Common myeloid progenitor, CD34-positive (primary cell): ENCODE results near the gene LOXL1.

Experiments used
- CTCF ChIA-PET: fragments of 350-600 bp; sonication (Branson Sonifier 250); formaldehyde crosslinking; loops from one replicate; lab custom pipeline; 2021; ENCODE audit warnings: antibody characterized with exemption; lab: Charles Lee
- POLR2A ChIA-PET: fragments of 350-600 bp; sonication (Branson Sonifier 250); formaldehyde crosslinking; loops from one replicate; lab custom pipeline; 2021; ENCODE audit warnings: antibody characterized with exemption; lab: Charles Lee
- DNase-seq, 3 donors: peaks; one replicate each; pipeline versions ENCODE4 v3.0.0 to v3.0.0-alpha.2; 2013
- H3K27ac ChIP-seq, 2 experiments: 1 replicate in 1 of 2; 2 replicates in 1 of 2; pipeline ENCODE4 v1.7.0; 2013; ENCODE audit warnings: inconsistent platforms in 2 of 2, low read length in 2 of 2, mild to moderate bottlenecking in 2 of 2, low read depth in 1 of 2, moderate library complexity in 1 of 2; ENCODE audit not compliant: severe bottlenecking in 2 of 2, insufficient read depth in 1 of 2, poor library complexity in 1 of 2
- H3K27me3 ChIP-seq, 5 experiments: replicated peaks in 2 of 5; 1 replicate in 3 of 5; 2 replicates in 2 of 5; pipeline versions ENCODE4 v1.6.1 to v1.7.0; 2013; ENCODE audit warnings: low read length in 4 of 5, mild to moderate bottlenecking in 2 of 5, moderate library complexity in 2 of 5, inconsistent platforms in 1 of 5; ENCODE audit not compliant: insufficient read depth in 5 of 5, control insufficient read depth in 4 of 5
- H3K36me3 ChIP-seq, 4 experiments: 1 replicate in 2 of 4; 2 replicates in 2 of 4; pipeline versions ENCODE4 v1.6.1 to v1.7.0; 2013; ENCODE audit warnings: low read length in 3 of 4, control low read depth in 1 of 4, mild to moderate bottlenecking in 1 of 4; ENCODE audit not compliant: control insufficient read depth in 4 of 4, insufficient read depth in 4 of 4
- H3K4me1 ChIP-seq, 4 experiments: 1 replicate in 3 of 4; 2 replicates in 1 of 4; pipeline versions ENCODE4 v1.6.1 to v1.7.1; 2013; ENCODE audit warnings: low read length in 3 of 4, mild to moderate bottlenecking in 3 of 4, control low read depth in 1 of 4, inconsistent platforms in 1 of 4, moderate library complexity in 1 of 4; ENCODE audit not compliant: control insufficient read depth in 4 of 4, insufficient read depth in 4 of 4; ENCODE audit errors: control extremely low read depth in 1 of 4
- H3K4me3 ChIP-seq, 7 experiments: 1 replicate in 4 of 7; 2 replicates in 3 of 7; pipeline versions ENCODE4 v1.5.1 to v1.7.0; 2013; ENCODE audit warnings: mild to moderate bottlenecking in 7 of 7, low read length in 6 of 7, moderate library complexity in 6 of 7, inconsistent platforms in 2 of 7, low read depth in 2 of 7, control low read depth in 1 of 7; ENCODE audit not compliant: insufficient read depth in 4 of 7, control insufficient read depth in 1 of 7; ENCODE audit errors: extremely low read depth in 1 of 7
- H3K9me3 ChIP-seq, 5 experiments: 1 replicate in 4 of 5; 2 replicates in 1 of 5; pipeline versions ENCODE4 v1.6.1 to v1.7.1; 2013; ENCODE audit warnings: low read length in 4 of 5, mild to moderate bottlenecking in 2 of 5, inconsistent platforms in 1 of 5, low read depth in 1 of 5, moderate library complexity in 1 of 5; ENCODE audit not compliant: control insufficient read depth in 4 of 5, insufficient read depth in 2 of 5; ENCODE audit errors: control extremely low read depth in 1 of 5
- WGBS: methylation state at CpG from one replicate; pipeline ENCODE4 v1.1.5; 2013; ENCODE audit not compliant: insufficient coverage; 5-methylcytosine and 5-hydroxymethylcytosine counted together

The LOXL1 gene

GRCh38 chr15:73932381-73933191, 6.3 kb downstream of the LOXL1 start:
- DNase-seq: peak in 1 of 3 donors; percentile 40
- 67% methylated on average over 6 of the region's 6 CpGs for WGBS
- Histone ChIP-seq H3K9me3 (no peaks in the 10 kb centered on the region), H3K4me3 (no peak overlapping the region), H3K27me3 (no peaks in the 10 kb centered on the region), H3K27ac (no peak overlapping the region), H3K36me3 (no peaks in the 10 kb centered on the region), H3K4me1 (peaks cover 0 to 74% (median 50%) of the 10 kb centered on the region in 4 experiments)
- ChIA-PET POLR2A (no interaction called here), CTCF (interaction anchor here (0.8 to 7.7 kb wide), 9 partner anchors 10 to 375 kb away, joined by 3 to 50 read pairs (median 6); no protein-coding TSS in a partner anchor)

GRCh38 chr15:73934281-73934680, 8.0 kb downstream of the LOXL1 start:
- DNase-seq: peak in 1 of 3 donors; percentile 51
- H3K27me3 ChIP-seq: no peaks in the 10 kb centered on the region
- H3K4me1 ChIP-seq: peaks cover 0 to 64% (median 41%) of the 10 kb centered on the region in 4 experiments
- ChIA-PET POLR2A (no interaction called here), CTCF (interaction anchor here (0.8 to 7.7 kb wide), 11 partner anchors 7 to 373 kb away, joined by 3 to 50 read pairs (median 8); partner anchors contain the start of gene LOXL1)
- no peak overlapping the region for H3K4me3 ChIP-seq
- 51% methylated on average over 5 of the region's 7 CpGs for WGBS
- no peaks in the 10 kb centered on the region for H3K36me3 ChIP-seq
- H3K9me3 ChIP-seq: no peaks in the 10 kb centered on the region
- no peak overlapping the region for H3K27ac ChIP-seq

DNA sequence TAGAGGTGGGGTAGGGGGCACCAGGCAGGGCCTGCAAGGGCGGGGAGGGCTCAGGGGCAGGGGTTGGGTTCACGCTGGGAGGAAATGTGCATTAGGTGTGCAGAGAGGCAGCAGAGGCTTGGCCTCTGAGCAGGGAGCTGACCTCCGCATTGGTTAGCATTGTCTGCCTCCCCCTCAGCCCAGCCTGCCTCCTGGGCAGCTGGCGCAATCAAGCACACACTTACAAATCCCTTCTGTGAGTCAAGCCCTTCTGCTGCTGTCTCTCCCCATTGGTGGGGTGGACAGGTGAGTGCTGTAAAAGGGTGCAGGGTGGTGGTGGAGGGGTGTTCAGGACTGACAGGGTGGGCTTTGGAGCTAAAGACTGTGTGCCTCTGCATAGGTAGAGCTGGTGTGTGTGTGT, 9.3 kb downstream of the LOXL1 start:
- Histone ChIP-seq H3K36me3 (no peaks in the 10 kb centered on the region), H3K9me3 (no peaks in the 10 kb centered on the region), H3K4me1 (peaks cover 0 to 64% (median 41%) of the 10 kb centered on the region in 4 experiments), H3K27ac (no peak overlapping the region), H3K4me3 (no peak overlapping the region), H3K27me3 (no peaks in the 10 kb centered on the region)
- DNase-seq: peak in 1 of 3 donors; percentile 16
- WGBS: no CpG with 5 or more reads among the region's 4 CpGs
- POLR2A ChIA-PET: no interaction called here
- CTCF ChIA-PET: interaction anchor here (0.7 to 7.7 kb wide), 11 partner anchors 9 to 62 kb away, joined by 3 to 50 read pairs (median 5); partner anchors contain the start of genes LOXL1 and TBC1D21

GRCh38 chr15:73936181-73936580, 9.9 kb downstream of the LOXL1 start:
- H3K27ac ChIP-seq: no peak overlapping the region
- 56% methylated on average over 5 of the region's 5 CpGs for WGBS
- H3K4me1 ChIP-seq: peaks cover 0 to 60% (median 40%) of the 10 kb centered on the region in 4 experiments
- no peaks in the 10 kb centered on the region for H3K36me3 ChIP-seq
- no peaks in the 10 kb centered on the region for H3K27me3 ChIP-seq
- ChIA-PET POLR2A (no interaction called here), CTCF (interaction anchor here (0.7 to 7.7 kb wide), 11 partner anchors 9 to 63 kb away, joined by 3 to 50 read pairs (median 5); partner anchors contain the start of genes LOXL1 and TBC1D21)
- no peaks in the 10 kb centered on the region for H3K9me3 ChIP-seq
- H3K4me3 ChIP-seq: no peak overlapping the region
- DNase-seq: peak in 1 of 3 donors; percentile 8

DNA sequence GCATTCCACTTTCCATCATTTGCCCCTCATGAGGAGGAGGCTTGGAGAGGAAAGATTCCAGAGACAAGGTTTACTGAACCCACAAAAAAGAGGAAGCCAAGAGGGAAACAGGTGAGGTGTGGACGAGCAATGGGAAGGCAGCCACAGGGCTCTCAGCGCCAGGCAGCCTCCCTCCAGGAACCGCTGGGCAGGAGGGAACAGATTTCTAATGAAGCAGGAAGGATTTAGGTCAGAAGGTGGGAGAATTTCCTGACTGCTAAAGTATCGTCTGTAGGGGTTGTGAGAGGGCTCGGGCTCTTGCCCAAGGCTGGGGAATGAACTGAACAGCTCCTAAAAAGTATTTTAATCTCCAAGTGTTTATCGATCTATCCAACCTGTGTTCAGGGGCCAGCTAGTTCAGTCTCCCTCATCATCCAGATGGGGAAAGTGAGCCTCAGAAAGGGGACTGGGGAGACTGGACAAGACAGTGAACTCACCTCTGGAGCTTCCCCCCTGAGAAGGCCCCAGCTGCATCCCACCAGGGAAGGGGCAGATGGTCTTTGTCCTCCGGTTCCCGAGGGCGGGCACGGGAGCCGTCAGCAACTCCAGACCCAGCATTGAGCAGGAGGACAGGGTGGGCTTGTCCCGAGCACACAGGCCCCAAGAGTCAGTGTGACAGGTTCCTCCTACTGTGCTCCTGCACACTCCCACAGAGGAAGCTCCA, 10.5 kb downstream of the LOXL1 start:
- DNase-seq: peak in 1 of 3 donors; percentile 27
- H3K36me3 ChIP-seq: no peaks in the 10 kb centered on the region
- POLR2A ChIA-PET: interaction anchor here (0.6 kb wide), 1 partner anchor 22 kb away, joined by 3 read pairs; no protein-coding TSS in a partner anchor
- 52% methylated on average over 11 of the region's 12 CpGs for WGBS
- H3K9me3 ChIP-seq: no peaks in the 10 kb centered on the region
- peaks cover 0 to 55% (median 36%) of the 10 kb centered on the region in 4 experiments for H3K4me1 ChIP-seq
- no peak overlapping the region for H3K4me3 ChIP-seq
- H3K27ac ChIP-seq: no peak overlapping the region
- CTCF ChIA-PET: interaction anchor here (0.7 to 7.7 kb wide), 10 partner anchors 10 to 39 kb away, joined by 3 to 50 read pairs (median 5); partner anchors contain the start of gene LOXL1
- H3K27me3 ChIP-seq: no peaks in the 10 kb centered on the region

DNA sequence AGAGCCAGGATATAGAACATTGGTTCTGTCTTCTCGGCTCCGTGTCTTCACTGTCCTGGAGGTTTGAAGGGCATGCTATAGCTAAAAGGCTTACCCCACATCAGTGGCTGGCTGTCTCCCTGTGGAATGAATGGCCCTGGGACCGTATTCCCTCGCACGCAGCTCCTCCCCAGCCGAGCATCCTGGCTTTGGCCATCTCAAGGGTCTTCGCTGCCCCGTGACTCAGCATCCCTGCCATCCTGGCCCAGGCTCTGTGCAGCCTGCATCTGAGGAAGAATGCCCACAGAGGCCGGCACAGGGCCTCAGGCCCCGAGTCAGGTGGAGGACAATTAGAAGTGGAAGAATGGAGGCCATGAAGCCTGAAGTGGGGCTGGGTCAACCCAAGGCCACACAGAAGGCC, 11.0 kb downstream of the LOXL1 start:
- CTCF ChIA-PET: interaction anchor here (1.0 to 7.7 kb wide), 5 partner anchors 10 to 36 kb away, joined by 3 to 50 read pairs (median 5); partner anchors contain the start of gene LOXL1
- 91% methylated on average over 8 of the region's 10 CpGs for WGBS
- Histone ChIP-seq H3K27me3 (no peaks in the 10 kb centered on the region), H3K9me3 (no peaks in the 10 kb centered on the region), H3K27ac (no peak overlapping the region), H3K4me3 (no peak overlapping the region), H3K36me3 (no peaks in the 10 kb centered on the region), H3K4me1 (peaks cover 0 to 55% (median 38%) of the 10 kb centered on the region in 4 experiments)
- no peak for DNase-seq
- POLR2A ChIA-PET: no interaction called here
